Measurements from ENCODE around the gene ALDH5A1.

ALDH5A1 gene

DNA sequence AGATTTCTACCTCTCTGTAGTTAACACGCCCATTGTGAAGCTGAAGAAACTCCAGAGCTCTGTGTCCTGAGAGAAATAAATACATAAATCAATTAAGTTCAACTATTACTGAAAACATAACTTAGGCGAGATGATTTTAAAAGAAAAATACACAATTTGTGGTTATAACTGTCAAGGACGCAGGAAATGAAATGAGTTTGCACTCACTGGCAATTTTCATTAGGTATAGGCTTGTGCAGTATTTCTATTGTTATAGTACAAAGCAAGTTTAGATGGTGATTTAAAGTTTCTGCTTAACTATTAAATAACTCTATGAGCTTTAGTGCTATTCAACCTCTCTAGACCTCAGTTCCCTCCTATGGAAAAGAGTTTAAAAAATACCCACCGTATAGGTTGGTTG lies 8.7 kb upstream of the ALDH5A1 start (continued):
- TF ChIP-seq OSR2 (tag by site-specific recombination; IDR thresholded peaks at IDR 0.05) (no peak), ZNF23 (tag by site-specific recombination; IDR thresholded peaks at IDR 0.05; ENCODE audit: borderline replicate concordance) (no peak), YY2 (tag by site-specific recombination; IDR thresholded peaks at IDR 0.05) (no peak), KLF9 (tag by site-specific recombination; IDR thresholded peaks at IDR 0.05; ENCODE audit: low read depth) (no peak), ZNF521 (tag by site-specific recombination; IDR thresholded peaks at IDR 0.05) (no peak), WT1 (tag by site-specific recombination; IDR thresholded peaks at IDR 0.05) (no peak), ZBTB8A (tag by site-specific recombination; IDR thresholded peaks at IDR 0.05) (no peak), ZNF19 (tag by site-specific recombination; IDR thresholded peaks at IDR 0.05; ENCODE audit: low read depth) (no peak), KLF8 (tag by site-specific recombination; IDR thresholded peaks at IDR 0.05) (no peak), ZNF792 (tag by site-specific recombination; IDR thresholded peaks at IDR 0.05) (no peak)
- TF ChIP-seq, protein P1, sequence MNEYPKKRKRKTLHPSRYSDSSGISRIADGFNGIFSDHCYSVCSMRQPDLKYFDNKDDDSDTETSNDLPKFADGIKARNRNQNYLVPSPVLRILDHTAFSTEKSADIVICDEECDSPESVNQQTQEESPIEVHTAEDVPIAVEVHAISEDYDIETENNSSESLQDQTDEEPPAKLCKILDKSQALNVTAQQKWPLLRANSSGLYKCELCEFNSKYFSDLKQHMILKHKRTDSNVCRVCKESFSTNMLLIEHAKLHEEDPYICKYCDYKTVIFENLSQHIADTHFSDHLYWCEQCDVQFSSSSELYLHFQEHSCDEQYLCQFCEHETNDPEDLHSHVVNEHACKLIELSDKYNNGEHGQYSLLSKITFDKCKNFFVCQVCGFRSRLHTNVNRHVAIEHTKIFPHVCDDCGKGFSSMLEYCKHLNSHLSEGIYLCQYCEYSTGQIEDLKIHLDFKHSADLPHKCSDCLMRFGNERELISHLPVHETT (tag by site-specific recombination; IDR thresholded peaks at IDR 0.05), result no peak

DNA sequence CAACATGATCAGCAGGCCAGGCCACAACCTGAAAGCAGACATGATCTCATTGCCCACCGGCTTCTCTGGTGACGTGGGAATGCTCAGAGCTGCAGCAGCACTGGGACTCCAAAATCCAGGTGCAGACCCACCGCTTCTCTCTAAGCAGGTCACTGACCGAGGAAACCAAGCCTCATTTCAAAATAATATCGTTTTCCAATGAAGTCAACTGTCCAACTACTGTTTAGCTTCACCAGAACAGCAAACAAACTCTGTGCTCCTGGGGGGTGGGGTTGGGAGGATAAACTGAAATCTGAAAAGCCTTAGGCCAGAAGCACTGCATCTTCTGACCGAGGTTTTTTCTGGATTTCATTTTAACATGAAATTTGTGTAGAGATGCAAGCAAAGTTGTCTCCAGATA lies 5.3 kb upstream of the ALDH5A1 start, which contains the start of gene GPLD1:
GPLD1 (minus strand) TSS at position 109 of the 400 bp plus-strand sequence; CDS start at position 42, 67 bp downstream.
- CTCF ChIA-PET, result interaction anchor here (0.6 to 2.4 kb wide), 2 partner anchors 22 to 32 kb away, joined by 3 to 5 read pairs; no protein-coding TSS in a partner anchor
- Histone ChIP-seq H3K9me3 (ENCODE audit: control insufficient read depth, insufficient read depth, low read depth, low read length) (no peaks in the 10 kb centered on the region), H3K27ac (ENCODE audit: extremely low read depth, low read depth, low read length) (no peak within 1 kb of the TSS), H3K36me3 (ENCODE audit: control insufficient read depth in 2 of 2, insufficient read depth in 1 of 2, low read length in 2 of 2) (no peaks in the 10 kb centered on the region), H3K4me3 (ENCODE audit: low read depth, low read length) (no peak within 1 kb of the TSS), H3K4me1 (ENCODE audit: control insufficient read depth, insufficient read depth, low read length) (0 out of 2 replicates have a peak, but pooled peaks cover 2% of the 10 kb centered on the region)
- TF ChIP-seq MEIS1 (CRISPR knock-in tag; IDR thresholded peaks at IDR 0.05; ENCODE audit: borderline replicate concordance) (no peak), ZNF501 (tag by site-specific recombination; IDR thresholded peaks at IDR 0.05) (no peak)
- POLR2A ChIA-PET, result no interaction called here

DNA sequence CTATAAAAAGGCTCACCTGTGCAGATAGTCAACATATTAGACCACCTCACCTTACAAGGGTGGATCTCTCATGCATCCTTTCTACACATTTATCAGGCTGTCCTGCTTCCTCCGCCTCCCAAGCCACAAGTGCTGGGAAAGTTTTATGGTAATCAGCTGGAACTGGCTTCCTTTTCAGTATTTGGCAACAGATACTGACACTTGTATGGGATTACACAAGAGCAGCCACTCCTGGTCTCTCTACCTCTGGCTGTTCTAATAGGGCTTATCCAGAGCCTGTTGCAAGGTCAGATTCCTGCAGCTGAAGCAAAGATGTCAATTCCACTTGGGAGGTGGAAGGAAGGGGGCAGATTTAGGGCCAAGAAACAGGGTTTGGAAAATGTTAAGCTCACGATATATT lies 4.9 kb upstream of the ALDH5A1 start:
- Histone ChIP-seq H3K9me3 (ENCODE audit: control insufficient read depth, insufficient read depth, low read depth, low read length) (no peaks in the 10 kb centered on the region), H3K36me3 (ENCODE audit: control insufficient read depth in 2 of 2, insufficient read depth in 1 of 2, low read length in 2 of 2) (no peaks in the 10 kb centered on the region), H3K4me3 (ENCODE audit: low read depth, low read length) (no peak overlapping the region), H3K27ac (ENCODE audit: extremely low read depth, low read depth, low read length) (no peak overlapping the region), H3K4me1 (ENCODE audit: control insufficient read depth, insufficient read depth, low read length) (0 out of 2 replicates have a peak, but pooled peaks cover 2% of the 10 kb centered on the region)
- POLR2A ChIA-PET, result no interaction called here
- CTCF ChIA-PET, result interaction anchor here (0.8 to 2.4 kb wide), 2 partner anchors 31 to 89 kb away, joined by 3 to 5 read pairs; no protein-coding TSS in a partner anchor
- TF ChIP-seq ZNF426 (tag by site-specific recombination; IDR thresholded peaks at IDR 0.05), result no peak
- no peak for TF ChIP-seq ZNF843 (tag by site-specific recombination; IDR thresholded peaks at IDR 0.05)
- no peak for TF ChIP-seq ZFP37 (tag by site-specific recombination; IDR thresholded peaks at IDR 0.05)
- TF ChIP-seq ZNF629 (tag by site-specific recombination; IDR thresholded peaks at IDR 0.05), result no peak
- TF ChIP-seq ZBTB17 (tag by site-specific recombination; IDR thresholded peaks at IDR 0.05), result no peak
- no peak for TF ChIP-seq KLF7 (tag by site-specific recombination; IDR thresholded peaks at IDR 0.05; ENCODE audit: borderline replicate concordance)
- TF ChIP-seq ZNF610 (tag by site-specific recombination; IDR thresholded peaks at IDR 0.05; ENCODE audit: borderline replicate concordance), result no peak
- TF ChIP-seq, protein P2, sequence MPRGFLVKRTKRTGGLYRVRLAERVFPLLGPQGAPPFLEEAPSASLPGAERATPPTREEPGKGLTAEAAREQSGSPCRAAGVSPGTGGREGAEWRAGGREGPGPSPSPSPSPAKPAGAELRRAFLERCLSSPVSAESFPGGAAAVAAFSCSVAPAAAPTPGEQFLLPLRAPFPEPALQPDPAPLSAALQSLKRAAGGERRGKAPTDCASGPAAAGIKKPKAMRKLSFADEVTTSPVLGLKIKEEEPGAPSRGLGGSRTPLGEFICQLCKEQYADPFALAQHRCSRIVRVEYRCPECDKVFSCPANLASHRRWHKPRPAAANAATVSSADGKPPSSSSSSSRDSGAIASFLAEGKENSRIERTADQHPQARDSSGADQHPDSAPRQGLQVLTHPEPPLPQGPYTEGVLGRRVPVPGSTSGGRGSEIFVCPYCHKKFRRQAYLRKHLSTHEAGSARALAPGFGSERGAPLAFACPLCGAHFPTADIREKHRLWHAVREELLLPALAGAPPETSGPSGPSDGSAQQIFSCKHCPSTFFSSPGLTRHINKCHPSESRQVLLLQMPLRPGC (tag by site-specific recombination; IDR thresholded peaks at IDR 0.05), result no peak
- TF ChIP-seq ZNF221 (tag by site-specific recombination; IDR thresholded peaks at IDR 0.05; ENCODE audit: borderline replicate concordance), result no peak
- TF ChIP-seq OVOL3 (tag by site-specific recombination; IDR thresholded peaks at IDR 0.05), result no peak
- no peak for TF ChIP-seq ZNF112 (tag by site-specific recombination; IDR thresholded peaks at IDR 0.05)
- no peak for TF ChIP-seq ZNF366 (tag by site-specific recombination; conservative IDR thresholded peaks at IDR 0.05)
- TF ChIP-seq, protein P3, sequence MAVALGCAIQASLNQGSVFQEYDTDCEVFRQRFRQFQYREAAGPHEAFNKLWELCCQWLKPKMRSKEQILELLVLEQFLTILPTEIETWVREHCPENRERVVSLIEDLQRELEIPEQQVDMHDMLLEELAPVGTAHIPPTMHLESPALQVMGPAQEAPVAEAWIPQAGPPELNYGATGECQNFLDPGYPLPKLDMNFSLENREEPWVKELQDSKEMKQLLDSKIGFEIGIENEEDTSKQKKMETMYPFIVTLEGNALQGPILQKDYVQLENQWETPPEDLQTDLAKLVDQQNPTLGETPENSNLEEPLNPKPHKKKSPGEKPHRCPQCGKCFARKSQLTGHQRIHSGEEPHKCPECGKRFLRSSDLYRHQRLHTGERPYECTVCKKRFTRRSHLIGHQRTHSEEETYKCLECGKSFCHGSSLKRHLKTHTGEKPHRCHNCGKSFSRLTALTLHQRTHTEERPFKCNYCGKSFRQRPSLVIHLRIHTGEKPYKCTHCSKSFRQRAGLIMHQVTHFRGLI (tag by site-specific recombination; IDR thresholded peaks at IDR 0.05), result no peak
- peak; percentile 39; the same call in 1 of the 2 replicates for TF ChIP-seq SCRT1 (tag by site-specific recombination; IDR thresholded peaks at IDR 0.05; ENCODE audit: borderline replicate concordance)
- TF ChIP-seq SCRT2 (tag by site-specific recombination; IDR thresholded peaks at IDR 0.05), result peak; percentile 66

Measured in HEK293 (cell line).